Thoracic aorta (tissue), 2 donors: ENCODE results near the gene TMSB4X. TPM values are rescaled to one million over a fixed set of nuclear protein-coding genes. Genes with fewer than 3 reads are reported as not detected.
"Not testable (repeated sequence)": the region's sequence is repeated elsewhere in the genome, so short reads cannot be mapped to it uniquely, and the experiment has no call there.

ENCODE experiments used
- ATAC-seq: fragments of 150-250 bp; one replicate; pipeline ENCODE4 v1.8.0; 2017; ENCODE audit warnings: low read depth; ENCODE audit not compliant: insufficient number of reproducible peaks, low FRiP score
- DNase-seq: peaks from one replicate; pipeline ENCODE4 v3.0.0-alpha.2; 2020; ENCODE audit warnings: low spot score
- H3K27ac ChIP-seq, 2 donors: fragments of 200-600 bp; sonication (generic); 1 replicate in 1 of 2; 2 replicates in 1 of 2; pipeline ENCODE4 v1.5.1; 2016; ENCODE audit warnings: mild to moderate bottlenecking in 2 of 2, moderate library complexity in 2 of 2
- H3K27me3 ChIP-seq: fragments of 200-600 bp; sonication (generic); replicated peaks from 2 replicates; pipeline ENCODE4 v1.6.0; 2016; ENCODE audit warnings: mild to moderate bottlenecking; ENCODE audit not compliant: insufficient read depth
- H3K36me3 ChIP-seq: fragments of 200-600 bp; sonication (generic); one replicate; pipeline ENCODE4 v1.5.1; 2016
- H3K4me1 ChIP-seq, 2 donors: fragments of 200-600 bp; sonication (generic); 1 replicate in 1 of 2; 2 replicates in 1 of 2; pipeline versions ENCODE4 v1.5.1 to v1.6.0; 2016; ENCODE audit warnings: low read depth in 2 of 2, mild to moderate bottlenecking in 1 of 2; ENCODE audit not compliant: control insufficient read depth in 1 of 2
- H3K4me3 ChIP-seq: fragments of 200-600 bp; sonication (generic); 2 replicates; pipeline ENCODE4 v1.5.1; 2016; ENCODE audit warnings: mild to moderate bottlenecking
- H3K9me3 ChIP-seq: fragments of 200-600 bp; sonication (generic); 2 replicates; pipeline ENCODE4 v1.5.1; 2016
- total RNA-seq, 2 donors: library from RNA; depleted of rRNA; stranded (reverse); fragments of >200 nt; gene quantifications; one replicate each; pipeline versions ENCODE4 v1.1.0 to v1.2.3, GENCODE V29; 2016
- TF ChIP-seq, protein P1 (sequence below): fragments of 200-600 bp; sonication (generic); IDR thresholded peaks from one replicate; pipeline ENCODE4 v1.5.1; 2019; ENCODE audit warnings: antibody characterized with exemption

TMSB4X gene
- total RNA-seq, 2 donors from 2014 or later = 3,886 to 3,920 TPM

DNA sequence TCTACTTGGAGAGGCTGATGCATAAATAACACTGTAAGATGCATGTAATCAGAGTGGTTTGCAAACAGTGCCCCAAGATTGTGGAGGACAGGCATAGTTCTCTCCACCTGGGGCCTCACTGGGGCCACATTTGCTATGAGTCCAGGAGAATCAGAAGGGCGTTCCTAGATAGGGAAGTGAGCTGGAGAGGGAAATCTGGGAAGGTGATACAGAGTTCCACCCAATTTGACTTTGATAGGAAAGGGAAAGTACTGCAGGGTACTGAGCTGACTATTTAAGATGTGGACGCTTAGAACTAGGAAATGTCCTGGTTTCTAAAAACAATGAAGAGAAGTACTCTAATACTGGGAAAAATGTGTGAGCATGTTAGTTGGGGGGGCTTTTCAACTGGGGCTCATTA lies 35.6 kb downstream of the TMSB4X start:
- no peak for DNase-seq
- H3K36me3 ChIP-seq = no peaks in the 10 kb centered on the region
- H3K4me1 ChIP-seq = peaks cover 17 to 47% of the 10 kb centered on the region in 2 donors
- no peak overlapping the region for H3K4me3 ChIP-seq
- H3K27me3 ChIP-seq = no peaks in the 10 kb centered on the region
- H3K27ac ChIP-seq = no peak overlapping the region
- TF ChIP-seq, protein P1, sequence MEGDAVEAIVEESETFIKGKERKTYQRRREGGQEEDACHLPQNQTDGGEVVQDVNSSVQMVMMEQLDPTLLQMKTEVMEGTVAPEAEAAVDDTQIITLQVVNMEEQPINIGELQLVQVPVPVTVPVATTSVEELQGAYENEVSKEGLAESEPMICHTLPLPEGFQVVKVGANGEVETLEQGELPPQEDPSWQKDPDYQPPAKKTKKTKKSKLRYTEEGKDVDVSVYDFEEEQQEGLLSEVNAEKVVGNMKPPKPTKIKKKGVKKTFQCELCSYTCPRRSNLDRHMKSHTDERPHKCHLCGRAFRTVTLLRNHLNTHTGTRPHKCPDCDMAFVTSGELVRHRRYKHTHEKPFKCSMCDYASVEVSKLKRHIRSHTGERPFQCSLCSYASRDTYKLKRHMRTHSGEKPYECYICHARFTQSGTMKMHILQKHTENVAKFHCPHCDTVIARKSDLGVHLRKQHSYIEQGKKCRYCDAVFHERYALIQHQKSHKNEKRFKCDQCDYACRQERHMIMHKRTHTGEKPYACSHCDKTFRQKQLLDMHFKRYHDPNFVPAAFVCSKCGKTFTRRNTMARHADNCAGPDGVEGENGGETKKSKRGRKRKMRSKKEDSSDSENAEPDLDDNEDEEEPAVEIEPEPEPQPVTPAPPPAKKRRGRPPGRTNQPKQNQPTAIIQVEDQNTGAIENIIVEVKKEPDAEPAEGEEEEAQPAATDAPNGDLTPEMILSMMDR = no peak
- H3K9me3 ChIP-seq = no peaks in the 10 kb centered on the region
- ATAC-seq = no peak

DNA sequence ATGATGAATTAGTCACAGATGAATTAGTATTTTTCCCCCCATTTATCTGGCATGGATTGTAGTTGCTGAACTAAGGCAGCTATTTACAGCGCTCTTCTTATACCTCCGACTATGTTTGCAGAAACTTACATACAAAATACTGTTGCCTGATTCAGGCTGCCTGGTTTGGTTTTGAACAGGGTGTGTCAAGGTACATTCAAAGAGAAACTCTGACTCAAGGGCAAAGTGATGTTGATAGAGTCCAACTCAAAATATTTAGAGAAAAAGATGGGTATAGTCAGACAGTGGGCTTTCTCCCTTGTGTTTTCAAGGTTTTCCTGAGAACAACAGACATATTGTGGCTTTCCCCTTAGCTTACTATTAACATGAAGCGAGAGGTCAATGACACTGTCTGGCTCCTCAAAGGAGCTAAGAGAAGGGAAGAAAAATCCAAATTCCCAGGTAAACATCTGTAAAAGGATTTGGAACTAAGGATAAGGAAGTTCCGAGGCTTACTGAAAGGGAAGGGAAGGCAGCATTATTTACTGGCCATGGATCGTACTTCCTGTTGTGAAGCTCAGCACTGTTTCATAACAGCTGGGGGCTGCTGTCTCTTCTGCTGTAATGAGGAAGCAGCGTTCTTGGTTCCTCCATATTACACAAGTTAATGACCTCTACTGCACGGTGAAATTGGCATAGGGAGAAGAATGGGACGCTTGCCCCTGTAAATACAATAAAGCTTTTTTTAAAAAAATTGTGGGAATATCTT lies 38.6 kb downstream of the TMSB4X start:
- Histone ChIP-seq H3K36me3 (no peaks in the 10 kb centered on the region), H3K4me1 (peaks cover 3 to 17% of the 10 kb centered on the region in 2 donors), H3K4me3 (no peak overlapping the region), H3K27ac (no peak overlapping the region), H3K9me3 (no peaks in the 10 kb centered on the region), H3K27me3 (no peaks in the 10 kb centered on the region)
- DNase-seq = no peak
- ATAC-seq = no peak
- TF ChIP-seq, protein P1 = no peak

DNA sequence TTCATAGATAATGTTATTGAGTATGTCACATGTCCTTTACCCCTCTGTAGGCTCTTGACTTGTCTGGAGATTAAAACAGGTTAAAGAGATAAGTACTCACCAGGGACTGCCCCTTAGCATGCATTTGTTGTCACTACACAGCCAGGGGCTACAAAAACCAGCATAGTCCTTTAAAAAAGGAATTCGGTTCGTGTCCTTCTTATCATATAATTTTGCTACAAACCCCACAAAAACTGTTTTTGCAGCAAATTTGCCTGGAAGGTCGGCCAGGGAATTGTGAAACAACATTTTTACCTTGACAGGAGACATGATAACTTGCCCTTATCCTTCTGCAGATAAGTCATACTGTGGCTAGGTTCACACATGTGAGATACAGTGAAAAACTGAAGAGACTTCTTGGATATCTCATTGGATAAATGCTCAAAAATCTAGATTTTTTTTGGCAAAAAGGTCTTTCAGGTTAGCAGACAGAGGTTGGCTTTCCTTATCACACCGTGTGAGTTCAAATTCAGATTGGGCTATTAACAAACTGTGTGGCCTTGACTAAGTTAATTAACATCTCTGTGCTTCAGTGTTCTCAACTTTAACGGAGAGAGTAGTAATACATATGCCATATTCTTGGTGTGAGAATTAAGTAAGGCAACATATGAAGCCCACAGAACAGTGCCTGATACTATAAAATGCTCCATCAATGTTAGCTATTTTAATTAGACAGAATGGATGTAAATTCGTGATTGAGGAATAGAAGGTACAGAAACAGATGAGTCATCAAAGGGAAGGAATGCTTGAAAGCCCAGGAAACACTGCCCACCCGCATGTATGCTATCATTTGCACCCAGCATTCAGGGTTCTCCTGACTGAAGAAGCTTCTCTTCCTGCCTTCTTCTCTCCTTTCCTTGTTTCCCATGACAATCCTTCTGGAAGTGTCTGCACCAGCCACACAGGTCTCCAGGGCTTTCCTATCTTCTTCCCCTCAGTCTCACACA lies 39.5 kb downstream of the TMSB4X start:
- TF ChIP-seq, protein P1 = no peak
- H3K36me3 ChIP-seq = no peaks in the 10 kb centered on the region
- H3K27me3 ChIP-seq = no peaks in the 10 kb centered on the region
- ATAC-seq (no peak), DNase-seq (no peak)
- no peaks in the 10 kb centered on the region for H3K9me3 ChIP-seq
- no peak overlapping the region for H3K4me3 ChIP-seq
- H3K27ac ChIP-seq = no peak overlapping the region
- H3K4me1 ChIP-seq = peaks cover 0 to 9% of the 10 kb centered on the region in 2 donors

DNA sequence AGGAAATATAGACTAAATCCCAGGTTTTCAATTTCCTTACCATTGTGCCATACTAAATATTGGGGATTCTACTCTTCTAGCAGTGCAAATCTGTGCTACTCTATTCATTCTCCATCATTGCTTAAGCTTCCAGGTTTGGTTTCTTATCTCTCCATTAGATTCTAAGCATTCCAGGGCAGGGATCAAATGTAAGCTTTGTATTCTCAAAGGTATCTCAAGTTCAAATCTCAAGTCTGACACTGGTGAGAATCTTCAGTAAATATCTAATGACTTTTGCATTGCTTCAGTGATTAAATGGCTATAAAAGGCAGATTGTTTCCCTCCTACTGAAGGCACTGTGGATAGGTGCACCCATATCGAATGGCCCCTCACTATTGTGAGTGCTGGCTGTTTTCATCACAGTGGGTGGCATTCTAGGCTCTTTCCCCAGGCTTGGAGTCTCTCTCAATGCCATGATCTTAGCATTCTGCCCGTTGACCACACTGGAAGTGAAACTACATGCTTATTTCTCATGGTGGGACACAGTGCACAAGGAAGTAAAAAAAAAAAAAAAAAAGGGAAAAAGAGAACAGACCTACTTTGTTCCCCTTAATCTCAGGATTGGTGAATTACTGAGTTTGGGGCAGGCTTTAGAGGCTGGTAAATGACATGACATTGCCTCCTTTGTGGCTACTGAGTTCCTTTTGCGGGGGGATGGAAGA lies 40.8 kb downstream of the TMSB4X start:
- ATAC-seq (no peak), DNase-seq (no peak)
- H3K9me3 ChIP-seq = no peaks in the 10 kb centered on the region
- H3K27ac ChIP-seq = no peak overlapping the region
- no peaks in the 10 kb centered on the region for H3K27me3 ChIP-seq
- no peaks in the 10 kb centered on the region for H3K4me1 ChIP-seq
- TF ChIP-seq, protein P1 = no peak
- H3K36me3 ChIP-seq = no peaks in the 10 kb centered on the region
- H3K4me3 ChIP-seq = no peak overlapping the region

DNA sequence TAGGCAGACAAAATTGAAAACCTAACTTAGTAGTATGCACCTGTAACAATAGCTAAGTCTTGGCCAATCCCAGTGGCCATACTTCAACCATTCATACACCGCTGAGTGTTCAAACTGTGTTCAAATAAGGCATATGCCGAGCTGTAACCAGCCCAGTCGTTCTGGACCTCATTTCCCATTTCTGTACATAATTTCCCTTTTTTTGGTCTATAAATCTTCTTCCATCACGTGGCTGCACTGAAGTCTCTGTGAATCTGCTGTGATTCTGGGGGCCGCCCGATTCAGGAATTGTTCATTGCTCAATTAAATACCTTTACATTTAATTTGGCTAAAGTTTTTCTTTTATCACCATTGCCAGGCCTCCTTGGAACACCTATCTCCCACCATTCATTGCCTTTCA lies 41.8 kb downstream of the TMSB4X start:
- not testable (repeated sequence) for DNase-seq, H3K27me3 ChIP-seq, H3K9me3 ChIP-seq, H3K4me1 ChIP-seq, H3K4me3 ChIP-seq, H3K27ac ChIP-seq, H3K36me3 ChIP-seq, ATAC-seq
